SK-N-DZ (cell line): ENCODE results near the gene WASL.
"Not testable (repeated sequence)": the region's sequence is repeated elsewhere in the genome, so short reads cannot be mapped to it uniquely, and the experiment has no call there.

Experiments
- DNase-seq: peaks from one replicate; pipeline ENCODE4 v3.0.0-alpha.2; 2015; ENCODE audit warnings: low spot score

WASL gene

GRCh38 chr7:123734498-123734897 is 14.3 kb downstream of the WASL start:
- no peak for DNase-seq

GRCh38 chr7:123732413-123733091 is 16.3 kb downstream of the WASL start:
- DNase-seq: no peak

- DNase-seq: no peak
Observed at GRCh38 chr7:123729218-123729578, 19.6 kb downstream of the WASL start.

GRCh38 chr7:123727071-123727837 is 21.5 kb downstream of the WASL start:
- DNase-seq: no peak

- DNase-seq: no peak
Observed at GRCh38 chr7:123725586-123726171, 23.1 kb downstream of the WASL start.

GRCh38 chr7:123724817-123725253 is 24.0 kb downstream of the WASL start:
- DNase-seq: no peak

GRCh38 chr7:123723913-123724312 is 24.9 kb downstream of the WASL start:
- DNase-seq: no peak

- DNase-seq: not testable (repeated sequence)
Observed at GRCh38 chr7:123720527-123720926, 28.3 kb downstream of the WASL start.

GRCh38 chr7:123719197-123719721 is 29.5 kb downstream of the WASL start:
- no peak for DNase-seq

- no peak for DNase-seq
Observed at GRCh38 chr7:123718773-123719172, 30.0 kb downstream of the WASL start.

- no peak for DNase-seq
Observed at GRCh38 chr7:123717689-123718088, 31.1 kb downstream of the WASL start.

- no peak for DNase-seq
Observed at GRCh38 chr7:123716877-123717276, 31.9 kb downstream of the WASL start.

- DNase-seq: no peak
Observed at GRCh38 chr7:123715799-123716198, 33.0 kb downstream of the WASL start.

- no peak for DNase-seq
Observed at GRCh38 chr7:123715198-123715597, 33.6 kb downstream of the WASL start.

- no peak for DNase-seq
Observed at GRCh38 chr7:123714296-123715080, 34.3 kb downstream of the WASL start.

GRCh38 chr7:123712619-123713018 is 36.2 kb downstream of the WASL start:
- DNase-seq: no peak

GRCh38 chr7:123711832-123712293 is 36.9 kb downstream of the WASL start:
- DNase-seq: no peak

GRCh38 chr7:123710683-123711082 is 38.1 kb downstream of the WASL start:
- DNase-seq: no peak

GRCh38 chr7:123709525-123709924 is 39.3 kb downstream of the WASL start:
- DNase-seq: no peak

GRCh38 chr7:123705211-123705901 is 43.4 kb downstream of the WASL start:
- DNase-seq: no peak
